Heart left ventricle (tissue), 13 donors: ENCODE data around the gene CSNK1G1.

Experiments
- CTCF ChIP-seq, 12 donors: fragments of 200-600 bp; sonication (generic) in 4 of 12; IDR thresholded peaks; one replicate each; pipeline versions ENCODE4 v1.5.0 to v1.8.0; 2018 to 2022; ENCODE audit warnings: antibody characterized with exemption in 12 of 12, mild to moderate bottlenecking in 5 of 12
- POLR2A ChIP-seq, 2 donors: fragments of 450-650 bp; IDR thresholded peaks; one replicate each; pipeline ENCODE4 v1.6.1; 2017; ENCODE audit warnings: antibody characterized with exemption in 2 of 2, mild to moderate bottlenecking in 2 of 2, moderate library complexity in 2 of 2
- donor health status: ischemic (EF 13 %, LVEDD 7.1; RV severe dilation, severe dysfunction).
- donor health status: DM: no; HTN: yes; CAD: no.
- donor health status: DM: no; HTN: no; CAD: no.
- donor health status: ischemic (EF 25% LVEDD 6.9; RV normal size, moderate dysfunction).
- donor health status: ischemic (EF 25% LVEDD 5.7; RV mildly dilated, moderate dysfunction).
- donor health status: ischemic (EF 35%, LVEDD 5.7; RV mildly dilated, moderate dysfunction).
- donor health status: nonischemic (EF 11% LVEDD 7.7; RV severe dilation, severe dysfunction).
- donor health status: DM: yes; HTN: yes; CAD: no.
- donor health status: PGD.
- donor health status: ischemic (EF 29% LVEDD 5.4; RV normal size, mild dysfunction).
- donor health status: nonischemic (EF 23%, LVEDD 6.1; RV moderate dilation, normal function).

DNA sequence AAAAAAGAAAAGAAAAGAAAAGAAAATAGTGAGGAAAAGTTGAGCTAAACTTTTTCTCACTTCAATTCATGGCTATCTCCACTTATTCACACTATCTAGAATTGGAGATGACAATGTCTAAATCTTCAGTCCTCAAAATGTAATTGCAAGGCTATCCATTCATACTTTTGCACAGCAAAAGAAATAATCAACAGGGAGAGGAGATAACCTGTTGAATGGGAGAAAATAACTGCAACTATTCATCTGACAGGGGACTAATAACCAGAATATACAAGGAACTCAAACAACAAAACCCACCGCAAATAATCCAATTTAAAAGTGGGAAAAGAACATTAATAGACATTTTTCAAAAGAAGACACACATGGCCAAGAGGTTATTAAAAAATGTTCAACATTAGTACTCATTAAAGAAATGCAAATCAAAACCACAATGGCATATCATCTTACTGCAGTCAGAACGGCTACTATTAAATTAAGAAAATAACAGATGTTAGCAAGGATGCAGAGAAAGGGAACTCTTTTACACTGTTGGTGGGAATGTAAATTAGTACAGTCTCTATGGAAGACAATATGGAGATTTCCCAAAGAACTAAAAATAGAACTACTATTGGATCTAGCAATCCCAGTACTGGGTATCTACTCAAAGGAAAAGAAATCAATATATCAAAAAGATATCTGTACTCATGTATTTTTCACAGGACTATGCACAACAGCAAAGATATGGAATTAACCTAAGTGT is 119.6 kb downstream of the CSNK1G1 start:
- TF ChIP-seq POLR2A (IDR thresholded peaks at IDR 0.05) (no peak), CTCF (IDR thresholded peaks at IDR 0.05) (no peak)
